Bronchial epithelial cell (primary cell): ENCODE results near the gene OCSTAMP. TPM values are rescaled to one million over a fixed set of nuclear protein-coding genes. Genes with fewer than 3 reads are reported as not detected.

Experiments
- DNase-seq: peaks from one replicate; pipeline ENCODE4 v3.0.0-alpha.2; 2010; ENCODE audit warnings: low read depth
- FAIRE-seq: peaks from 2 replicates; lab custom pipeline; 2011; peaks lifted over from hg19 to GRCh38; lab: Jason Lieb, UNC
- H3K27me3 ChIP-seq: 2 replicates; pipeline ENCODE4 v1.5.1; 2011; ENCODE audit warnings: low read length; ENCODE audit not compliant: control insufficient read depth, insufficient read depth
- H3K36me3 ChIP-seq: 2 replicates; pipeline ENCODE4 v1.5.1; 2011; ENCODE audit warnings: low read length; ENCODE audit not compliant: control insufficient read depth, insufficient read depth
- H3K4me3 ChIP-seq: 2 replicates; pipeline ENCODE4 v1.5.1; 2011; ENCODE audit warnings: mild to moderate bottlenecking, low read depth, low read length, control low read depth
- total RNA-seq: library from RNA; depleted of rRNA; stranded (reverse); fragments of >200 nt; gene quantifications from 2 replicates; pipeline ENCODE4 v1.2.1, GENCODE V29; 2014
- TF ChIP-seq, protein P1 (sequence below): IDR thresholded peaks from 2 replicates; pipeline ENCODE4 v1.5.1; 2011; ENCODE audit warnings: mild to moderate bottlenecking, moderate library complexity, low read length, control low read depth, inconsistent platforms; ENCODE audit not compliant: insufficient read depth, severe bottlenecking

Gene OCSTAMP
- total RNA-seq, 1 donor from 2014 or later, result not detected

GRCh38 chr20:46576774-46577395, 26.4 kb upstream of the OCSTAMP start:
- TF ChIP-seq, protein P1, sequence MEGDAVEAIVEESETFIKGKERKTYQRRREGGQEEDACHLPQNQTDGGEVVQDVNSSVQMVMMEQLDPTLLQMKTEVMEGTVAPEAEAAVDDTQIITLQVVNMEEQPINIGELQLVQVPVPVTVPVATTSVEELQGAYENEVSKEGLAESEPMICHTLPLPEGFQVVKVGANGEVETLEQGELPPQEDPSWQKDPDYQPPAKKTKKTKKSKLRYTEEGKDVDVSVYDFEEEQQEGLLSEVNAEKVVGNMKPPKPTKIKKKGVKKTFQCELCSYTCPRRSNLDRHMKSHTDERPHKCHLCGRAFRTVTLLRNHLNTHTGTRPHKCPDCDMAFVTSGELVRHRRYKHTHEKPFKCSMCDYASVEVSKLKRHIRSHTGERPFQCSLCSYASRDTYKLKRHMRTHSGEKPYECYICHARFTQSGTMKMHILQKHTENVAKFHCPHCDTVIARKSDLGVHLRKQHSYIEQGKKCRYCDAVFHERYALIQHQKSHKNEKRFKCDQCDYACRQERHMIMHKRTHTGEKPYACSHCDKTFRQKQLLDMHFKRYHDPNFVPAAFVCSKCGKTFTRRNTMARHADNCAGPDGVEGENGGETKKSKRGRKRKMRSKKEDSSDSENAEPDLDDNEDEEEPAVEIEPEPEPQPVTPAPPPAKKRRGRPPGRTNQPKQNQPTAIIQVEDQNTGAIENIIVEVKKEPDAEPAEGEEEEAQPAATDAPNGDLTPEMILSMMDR, result no peak
- peak; percentile 95 for FAIRE-seq

DNA sequence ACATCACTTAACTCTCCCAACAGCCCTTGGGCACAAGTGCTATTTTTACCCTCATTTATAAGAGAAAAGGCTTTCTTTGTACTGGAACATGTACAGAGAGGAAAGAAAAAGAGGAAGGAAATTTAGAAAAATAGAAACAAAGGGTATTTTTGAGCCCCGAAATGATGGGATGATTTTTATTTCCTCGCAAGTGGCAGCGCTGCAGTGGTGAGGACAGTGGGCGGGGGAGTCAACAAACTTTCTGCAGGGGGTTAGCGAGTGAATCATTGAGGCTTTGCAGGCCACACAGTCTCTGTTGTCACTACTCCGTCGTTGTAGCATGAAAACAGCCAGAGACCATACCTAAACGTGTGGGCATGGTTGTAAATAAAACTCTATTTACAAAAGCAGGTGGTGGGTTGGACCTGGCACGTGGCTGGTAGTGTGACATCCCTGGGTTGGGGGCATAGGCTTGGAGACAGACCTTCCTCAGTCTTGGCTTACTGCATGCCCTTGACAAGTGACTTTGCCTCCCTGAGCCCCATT, 25.5 kb upstream of the OCSTAMP start:
- TF ChIP-seq, protein P1, result no peak

More at GRCh38 chr20:46576774-46577395, 26.4 kb upstream of the OCSTAMP start:
- DNase-seq, result no peak
- H3K4me3 ChIP-seq, result no peak overlapping the region
- H3K27me3 ChIP-seq, result no peaks in the 10 kb centered on the region
- no peaks in the 10 kb centered on the region for H3K36me3 ChIP-seq

GRCh38 chr20:46575394-46575793, 24.9 kb upstream of the OCSTAMP start:
- Histone ChIP-seq H3K27me3 (no peaks in the 10 kb centered on the region), H3K4me3 (no peak overlapping the region), H3K36me3 (no peaks in the 10 kb centered on the region)
- FAIRE-seq (no peak), DNase-seq (no peak)
- TF ChIP-seq, protein P1, result no peak

More for the DNA sequence above, 25.5 kb upstream of the OCSTAMP start:
- no peak for FAIRE-seq
- Histone ChIP-seq H3K36me3 (no peaks in the 10 kb centered on the region), H3K4me3 (no peak overlapping the region), H3K27me3 (no peaks in the 10 kb centered on the region)
- no peak for DNase-seq

DNA sequence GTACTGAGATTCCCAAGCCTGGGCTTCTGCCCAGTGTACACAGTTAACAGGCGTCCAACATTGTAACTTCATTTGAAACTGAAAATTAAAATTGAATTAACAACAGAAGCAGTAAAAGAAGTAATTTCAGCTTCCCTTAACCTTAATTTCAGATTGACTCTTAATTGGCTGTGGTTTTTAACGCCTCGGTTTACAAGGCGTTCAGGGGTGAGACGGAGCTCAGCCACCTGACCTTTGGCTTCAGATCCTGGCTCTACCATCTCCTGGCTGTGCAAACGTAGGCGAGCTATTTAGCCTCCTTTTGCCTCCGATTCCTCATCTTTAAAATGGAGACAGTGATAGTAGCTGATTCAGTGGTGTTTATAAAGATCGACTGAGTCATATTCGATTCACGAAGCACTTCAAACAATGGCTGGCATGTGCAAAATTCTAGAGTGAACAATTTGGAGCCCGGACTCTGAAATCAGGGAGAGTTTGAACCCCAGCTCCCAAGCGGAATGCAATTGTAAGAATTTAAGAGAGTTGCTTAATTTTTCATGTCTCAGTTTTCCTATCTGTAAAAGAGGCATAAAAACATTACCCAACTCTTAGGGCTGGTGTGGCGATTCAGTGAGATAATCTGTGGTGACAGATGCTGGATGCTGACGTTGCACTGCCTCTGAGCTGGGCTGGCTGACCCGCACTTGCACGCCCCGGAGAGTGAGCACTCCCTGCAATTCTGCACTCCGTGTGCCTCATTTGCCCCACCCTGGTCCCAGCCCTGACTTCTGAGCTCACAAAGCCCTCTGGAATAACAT, 23.5 kb upstream of the OCSTAMP start:
- DNase-seq (no peak), FAIRE-seq (no peak)

GRCh38 chr20:46573234-46573633, 22.8 kb upstream of the OCSTAMP start:
- TF ChIP-seq, protein P1, result no peak
- FAIRE-seq, result no peak

More for the DNA sequence above, 23.5 kb upstream of the OCSTAMP start:
- TF ChIP-seq, protein P1, result no peak
- H3K36me3 ChIP-seq, result no peaks in the 10 kb centered on the region
- H3K4me3 ChIP-seq, result no peak overlapping the region
- peaks cover 1% of the 10 kb centered on the region for H3K27me3 ChIP-seq

More at GRCh38 chr20:46573234-46573633, 22.8 kb upstream of the OCSTAMP start:
- peaks cover 1% of the 10 kb centered on the region for H3K27me3 ChIP-seq
- H3K36me3 ChIP-seq, result no peaks in the 10 kb centered on the region
- no peak overlapping the region for H3K4me3 ChIP-seq
- no peak for DNase-seq
